Brain microvascular endothelial cell (primary cell): Measurements from ENCODE around the gene SCG5.

ENCODE experiments used
- DNase-seq: peaks from one replicate; pipeline ENCODE4 v3.0.0-alpha.2; 2020
- H3K27ac ChIP-seq: fragments of 250-450 bp; sonication (Bioruptor Pico); 2 replicates; pipeline ENCODE4 v1.5.1; 2020; ENCODE audit warnings: mild to moderate bottlenecking, moderate library complexity
- H3K27me3 ChIP-seq: fragments of 250-450 bp; sonication (Bioruptor Pico); replicated peaks from 2 replicates; pipeline ENCODE4 v1.5.1; 2020; ENCODE audit warnings: mild to moderate bottlenecking
- H3K36me3 ChIP-seq: fragments of 250-450 bp; sonication (Bioruptor Pico); replicated peaks from 2 replicates; pipeline ENCODE4 v1.5.1; 2020; ENCODE audit warnings: mild to moderate bottlenecking
- H3K4me3 ChIP-seq: 2 replicates; pipeline ENCODE4 v1.5.1; 2011; ENCODE audit warnings: low read depth, mild to moderate bottlenecking, control low read depth, low read length, moderate library complexity
- CTCF ChIP-seq: IDR thresholded peaks from 2 replicates; pipeline ENCODE4 v1.5.1; 2011; ENCODE audit warnings: low read depth, mild to moderate bottlenecking, moderate library complexity, low read length, control low read depth, inconsistent platforms; ENCODE audit errors: missing control alignments
- in situ Hi-C: cut with HindIII; loops from 2 replicates; pipeline ENCODE4 v1.10.0; 2017; ENCODE audit warnings: low sequenced_read_pairs, low pct_ligation_motif_present

SCG5 gene

GRCh38 chr15:32657198-32657883, 15.8 kb downstream of the SCG5 start:
- peak; percentile 22 for DNase-seq
- Histone ChIP-seq H3K27me3 (no peaks in the 10 kb centered on the region), H3K4me3 (no peak overlapping the region), H3K36me3 (no peaks in the 10 kb centered on the region), H3K27ac (no peak overlapping the region)
- peak; percentile 63 for TF ChIP-seq CTCF
- in situ Hi-C loops = loop anchor here (25.0 kb wide), 2 partner anchors 155 to 480 kb away; no protein-coding TSS in a partner anchor

GRCh38 chr15:32657941-32658340, 16.4 kb downstream of the SCG5 start:
- H3K36me3 ChIP-seq = no peaks in the 10 kb centered on the region
- no peak overlapping the region for H3K27ac ChIP-seq
- no peaks in the 10 kb centered on the region for H3K27me3 ChIP-seq
- in situ Hi-C loops = loop anchor here (25.0 kb wide), 2 partner anchors 154 to 479 kb away; no protein-coding TSS in a partner anchor
- H3K4me3 ChIP-seq = no peak overlapping the region
- DNase-seq = no peak
- no peak for TF ChIP-seq CTCF

GRCh38 chr15:32659340-32660155, 18.0 kb downstream of the SCG5 start:
- Histone ChIP-seq H3K27me3 (no peaks in the 10 kb centered on the region), H3K27ac (peak overlapping the region; percentile 31), H3K36me3 (no peaks in the 10 kb centered on the region), H3K4me3 (no peak overlapping the region)
- in situ Hi-C loops = loop anchor here (10.0 to 25.0 kb wide), 3 partner anchors 153 to 478 kb away; no protein-coding TSS in a partner anchor
- peak; percentile 25 for TF ChIP-seq CTCF
- DNase-seq = peak; percentile 62

GRCh38 chr15:32663671-32664070, 22.2 kb downstream of the SCG5 start:
- DNase-seq = no peak
- Histone ChIP-seq H3K27ac (no peak overlapping the region), H3K27me3 (no peaks in the 10 kb centered on the region), H3K36me3 (no peaks in the 10 kb centered on the region), H3K4me3 (no peak overlapping the region)
- in situ Hi-C loops = loop anchor here (10.0 to 25.0 kb wide), 3 partner anchors 149 to 474 kb away; no protein-coding TSS in a partner anchor
- no peak for TF ChIP-seq CTCF

GRCh38 chr15:32664796-32665195, 23.3 kb downstream of the SCG5 start:
- no peak for DNase-seq
- Histone ChIP-seq H3K4me3 (no peak overlapping the region), H3K36me3 (no peaks in the 10 kb centered on the region), H3K27me3 (no peaks in the 10 kb centered on the region), H3K27ac (no peak overlapping the region)
- no peak for TF ChIP-seq CTCF
- in situ Hi-C loops = loop anchor here (10.0 to 25.0 kb wide), 3 partner anchors 148 to 473 kb away; no protein-coding TSS in a partner anchor
